HUES64 (cell line): ENCODE measurements around the gene IL26.
A peak's percentile ranks its signal among the peaks of the same experiment; 100 is the strongest.
"Not testable (repeated sequence)": the region's sequence is repeated elsewhere in the genome, so short reads cannot be mapped to it uniquely, and the experiment has no call there.

Source experiments
- H3K27ac ChIP-seq: 2 replicates; pipeline ENCODE4 v1.7.0; 2013; ENCODE audit warnings: low read depth, low read length, inconsistent platforms
- H3K27me3 ChIP-seq: 2 replicates; pipeline ENCODE4 v1.6.1; 2013; ENCODE audit warnings: mild to moderate bottlenecking, low read length; ENCODE audit not compliant: insufficient read depth
- H3K36me3 ChIP-seq: 2 replicates; pipeline ENCODE4 v1.6.1; 2013; ENCODE audit warnings: mild to moderate bottlenecking, low read length; ENCODE audit not compliant: insufficient read depth
- H3K4me1 ChIP-seq: 2 replicates; pipeline ENCODE4 v1.6.1; 2013; ENCODE audit warnings: mild to moderate bottlenecking, low read length, moderate library complexity; ENCODE audit not compliant: insufficient read depth
- H3K4me3 ChIP-seq: 2 replicates; pipeline ENCODE4 v1.5.1; 2013; ENCODE audit warnings: mild to moderate bottlenecking, low read length, moderate library complexity
- H3K9ac ChIP-seq: 2 replicates; pipeline ENCODE4 v1.6.1; 2013; ENCODE audit warnings: mild to moderate bottlenecking, low read depth, low read length
- H3K9me3 ChIP-seq: 2 replicates; pipeline ENCODE4 v1.6.1; 2013; ENCODE audit warnings: low read depth, low read length; ENCODE audit not compliant: insufficient read depth
- WGBS: fragments of 150-250, 120-280 bp; methylation state at CpG from one replicate; pipeline ENCODE4 v1.1.7; 2013; ENCODE audit warnings: missing lambda C conversion rate; 5-methylcytosine and 5-hydroxymethylcytosine counted together

IL26 gene

GRCh38 chr12:68224613-68225285 is 861 bp downstream of the IL26 start:
- Histone ChIP-seq H3K27me3 (no peaks in the 10 kb centered on the region; the same call in 1 of the 2 replicates), H3K4me3 (no peak overlapping the region), H3K27ac (no peak overlapping the region), H3K9me3 (no peaks in the 10 kb centered on the region), H3K36me3 (no peaks in the 10 kb centered on the region), H3K9ac (no peak overlapping the region), H3K4me1 (no peaks in the 10 kb centered on the region)
- WGBS: 91% methylated on average over 3 of the region's 3 CpGs

GRCh38 chr12:68223067-68223747 is 2.4 kb downstream of the IL26 start:
- 4% methylated on average over 12 of the region's 12 CpGs for WGBS
- Histone ChIP-seq H3K27me3 (no peaks in the 10 kb centered on the region; the same call in 1 of the 2 replicates), H3K27ac (no peak overlapping the region), H3K9me3 (no peaks in the 10 kb centered on the region), H3K36me3 (no peaks in the 10 kb centered on the region), H3K4me1 (no peaks in the 10 kb centered on the region), H3K9ac (no peak overlapping the region), H3K4me3 (no peak overlapping the region)

GRCh38 chr12:68222326-68222725 is 3.3 kb downstream of the IL26 start:
- H3K4me3 ChIP-seq: no peak overlapping the region
- WGBS: 81% methylated on average over 6 of the region's 6 CpGs
- H3K4me1 ChIP-seq: no peaks in the 10 kb centered on the region

GRCh38 chr12:68221497-68221896 is 4.1 kb downstream of the IL26 start:
- H3K4me3 ChIP-seq: no peak overlapping the region
- H3K36me3 ChIP-seq: no peaks in the 10 kb centered on the region
- H3K9me3 ChIP-seq: no peaks in the 10 kb centered on the region
- 100% methylated on average over 1 of the region's 1 CpG for WGBS
- H3K4me1 ChIP-seq: no peaks in the 10 kb centered on the region
- H3K27ac ChIP-seq: no peak overlapping the region
- no peaks in the 10 kb centered on the region; the same call in 1 of the 2 replicates for H3K27me3 ChIP-seq
- no peak overlapping the region for H3K9ac ChIP-seq

More at GRCh38 chr12:68222326-68222725, 3.3 kb downstream of the IL26 start:
- no peaks in the 10 kb centered on the region for H3K36me3 ChIP-seq
- no peak overlapping the region for H3K9ac ChIP-seq
- no peaks in the 10 kb centered on the region; the same call in 1 of the 2 replicates for H3K27me3 ChIP-seq
- no peaks in the 10 kb centered on the region for H3K9me3 ChIP-seq
- no peak overlapping the region for H3K27ac ChIP-seq

GRCh38 chr12:68210875-68211274 is 14.7 kb downstream of the IL26 start:
- H3K4me3 ChIP-seq: no peak overlapping the region
- no peaks in the 10 kb centered on the region for H3K27me3 ChIP-seq
- H3K9ac ChIP-seq: no peak overlapping the region
- no peak overlapping the region for H3K27ac ChIP-seq
- 97% methylated on average over 2 of the region's 2 CpGs for WGBS
- H3K9me3 ChIP-seq: no peaks in the 10 kb centered on the region
- no peaks in the 10 kb centered on the region for H3K36me3 ChIP-seq
- no peaks in the 10 kb centered on the region for H3K4me1 ChIP-seq

- 0 out of 2 replicates have a peak overlapping the region, but pooled peaks have one; percentile 22 for H3K27ac ChIP-seq
- H3K4me1 ChIP-seq, H3K9me3 ChIP-seq, H3K9ac ChIP-seq, H3K4me3 ChIP-seq, H3K36me3 ChIP-seq, H3K27me3 ChIP-seq: not testable (repeated sequence)
- 84% methylated on average over 12 of the region's 12 CpGs for WGBS
These were observed 16.4 kb downstream of the IL26 start for GRCh38 chr12:68209048-68209728.

- H3K36me3 ChIP-seq: no peaks in the 10 kb centered on the region
- H3K4me3 ChIP-seq: no peak overlapping the region
- H3K4me1 ChIP-seq: no peaks in the 10 kb centered on the region
- H3K9me3 ChIP-seq: no peaks in the 10 kb centered on the region
- no peaks in the 10 kb centered on the region for H3K27me3 ChIP-seq
- H3K27ac ChIP-seq: no peak overlapping the region
- no peak overlapping the region for H3K9ac ChIP-seq
These were observed 18.3 kb downstream of the IL26 start for GRCh38 chr12:68207276-68207675.

- H3K36me3 ChIP-seq: no peaks in the 10 kb centered on the region
- H3K9me3 ChIP-seq: no peaks in the 10 kb centered on the region
- H3K4me1 ChIP-seq: no peaks in the 10 kb centered on the region
- H3K4me3 ChIP-seq: no peak overlapping the region
- no peak overlapping the region for H3K27ac ChIP-seq
- 74% methylated on average over 1 of the region's 1 CpG for WGBS
- no peak overlapping the region for H3K9ac ChIP-seq
- no peaks in the 10 kb centered on the region for H3K27me3 ChIP-seq
These were observed 19.2 kb downstream of the IL26 start for GRCh38 chr12:68206446-68206845.

- H3K36me3 ChIP-seq: no peaks in the 10 kb centered on the region
- WGBS: 93% methylated on average over 3 of the region's 5 CpGs
- no peak overlapping the region for H3K9ac ChIP-seq
- H3K9me3 ChIP-seq: no peaks in the 10 kb centered on the region
- no peaks in the 10 kb centered on the region for H3K27me3 ChIP-seq
- no peak overlapping the region for H3K4me3 ChIP-seq
- H3K4me1 ChIP-seq: peaks cover 12% of the 10 kb centered on the region; the same call in 1 of the 2 replicates
- H3K27ac ChIP-seq: no peak overlapping the region
These were observed 22.1 kb downstream of the IL26 start for GRCh38 chr12:68203460-68203875.

GRCh38 chr12:68200854-68201253 is 24.8 kb downstream of the IL26 start:
- H3K4me1 ChIP-seq: peaks cover 12% of the 10 kb centered on the region; the same call in 1 of the 2 replicates
- WGBS: 86% methylated on average over 2 of the region's 2 CpGs
- H3K9me3 ChIP-seq: no peaks in the 10 kb centered on the region
- no peaks in the 10 kb centered on the region for H3K36me3 ChIP-seq
- H3K4me3 ChIP-seq: no peak overlapping the region
- H3K27ac ChIP-seq: no peak overlapping the region
- no peaks in the 10 kb centered on the region for H3K27me3 ChIP-seq
- H3K9ac ChIP-seq: no peak overlapping the region

- 73% methylated on average over 1 of the region's 1 CpG for WGBS
- no peak overlapping the region for H3K4me3 ChIP-seq
- H3K9me3 ChIP-seq: no peaks in the 10 kb centered on the region
- H3K27me3 ChIP-seq: no peaks in the 10 kb centered on the region
- peaks cover 12% of the 10 kb centered on the region; the same call in 1 of the 2 replicates for H3K4me1 ChIP-seq
- no peak overlapping the region for H3K9ac ChIP-seq
- no peaks in the 10 kb centered on the region for H3K36me3 ChIP-seq
- no peak overlapping the region for H3K27ac ChIP-seq
These were observed 26.5 kb downstream of the IL26 start for GRCh38 chr12:68199127-68199526.
